Embryonic facial prominence (tissue), 1 donor: ENCODE results near the gene ANKRD9.

ENCODE experiments used
- DNase-seq: peaks from one replicate; pipeline ENCODE4 v3.0.0-alpha.2; 2016; ENCODE audit errors: extremely low spot score

Gene ANKRD9

GRCh38 chr14:102479107-102479506, 30.5 kb downstream of the ANKRD9 start:
- no peak for DNase-seq

- no peak for DNase-seq
These were observed 34.6 kb downstream of the ANKRD9 start for GRCh38 chr14:102474934-102475333.

- DNase-seq: no peak
These were observed 36.0 kb downstream of the ANKRD9 start for GRCh38 chr14:102473559-102473958.

- DNase-seq: no peak
These were observed 36.8 kb downstream of the ANKRD9 start for GRCh38 chr14:102472791-102473150.

- no peak for DNase-seq
These were observed 37.4 kb downstream of the ANKRD9 start for GRCh38 chr14:102471921-102472790.

- DNase-seq: no peak
These were observed 40.3 kb downstream of the ANKRD9 start for GRCh38 chr14:102469261-102469660.

GRCh38 chr14:102464846-102465341, 44.7 kb downstream of the ANKRD9 start:
- DNase-seq: no peak

GRCh38 chr14:102464006-102464405, 45.6 kb downstream of the ANKRD9 start:
- no peak for DNase-seq

GRCh38 chr14:102462391-102462790, 47.2 kb downstream of the ANKRD9 start:
- DNase-seq: no peak

- DNase-seq: no peak
These were observed 47.9 kb downstream of the ANKRD9 start for GRCh38 chr14:102461490-102462338.

GRCh38 chr14:102457509-102457908, 52.1 kb downstream of the ANKRD9 start:
- no peak for DNase-seq

- DNase-seq: no peak
These were observed 54.9 kb downstream of the ANKRD9 start for GRCh38 chr14:102454711-102455110.

GRCh38 chr14:102452302-102452701, 57.3 kb downstream of the ANKRD9 start:
- DNase-seq: no peak
